ENCODE data around the gene PKDREJ. TPM values are rescaled to one million over a fixed set of nuclear protein-coding genes. Genes with fewer than 3 reads are reported as not detected.
A peak's percentile ranks its signal among the peaks of the same experiment; 100 is the strongest.

Gene PKDREJ
- total and polyA plus RNA-seq, 10 donors, result 0.02 to 0.06 (median 0.02) TPM; not detected in 7

GRCh38 chr22:46244771-46245170 lies 18.4 kb downstream of the PKDREJ start:
- intact Hi-C loops (cut with DNase I; ENCODE audit: low total_unique reads), result no loop called here
- Histone ChIP-seq H3K27ac (no peak overlapping the region), H3K9me3 (no peaks in the 10 kb centered on the region), H3K27me3 (replicated peaks in 1 of 7) (no peaks in the 10 kb centered on the region), H3K36me3 (peaks cover 0 to 48% (median 15%) of the 10 kb centered on the region in 6 donors), H3K4me1 (peaks cover 9 to 73% (median 32%) of the 10 kb centered on the region in 6 donors), H3K4me3 (no peak overlapping the region)
- no peak for DNase-seq
- TF ChIP-seq POLR2A (IDR thresholded peaks at IDR 0.05) (no peak), CTCF (IDR thresholded peaks at IDR 0.05 in 8 of 11, conservative IDR thresholded peaks at IDR 0.05 in 3 of 11) (no peak), POLR2AphosphoS5 (IDR thresholded peaks at IDR 0.05) (no peak)
- 94 to 100% (median 94%) methylated on average over 6 to 9 of the region's 9 CpGs for WGBS, 5 donors

DNA sequence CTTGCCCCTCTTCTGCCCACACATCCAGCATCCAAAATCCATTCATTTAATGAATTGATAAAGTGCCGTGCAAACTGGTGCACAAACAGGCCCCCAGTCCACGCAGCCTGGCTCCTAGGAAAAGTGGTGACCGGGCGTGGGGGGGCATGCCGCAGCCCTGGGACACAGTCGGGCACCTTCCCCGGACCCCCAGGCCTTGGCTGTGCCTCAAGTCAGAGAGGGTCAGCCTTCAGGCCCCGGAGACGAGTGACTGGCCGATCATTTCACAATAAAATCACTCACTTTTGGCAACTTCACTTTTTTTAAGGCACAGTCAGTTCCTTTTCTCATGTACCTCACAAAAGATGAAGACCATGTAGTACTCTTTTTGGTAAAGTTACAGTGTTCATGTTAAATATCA lies 21.1 kb downstream of the PKDREJ start:
- 61 to 86% (median 79%) methylated on average over 9 to 10 of the region's 10 CpGs for WGBS, 5 donors

DNA sequence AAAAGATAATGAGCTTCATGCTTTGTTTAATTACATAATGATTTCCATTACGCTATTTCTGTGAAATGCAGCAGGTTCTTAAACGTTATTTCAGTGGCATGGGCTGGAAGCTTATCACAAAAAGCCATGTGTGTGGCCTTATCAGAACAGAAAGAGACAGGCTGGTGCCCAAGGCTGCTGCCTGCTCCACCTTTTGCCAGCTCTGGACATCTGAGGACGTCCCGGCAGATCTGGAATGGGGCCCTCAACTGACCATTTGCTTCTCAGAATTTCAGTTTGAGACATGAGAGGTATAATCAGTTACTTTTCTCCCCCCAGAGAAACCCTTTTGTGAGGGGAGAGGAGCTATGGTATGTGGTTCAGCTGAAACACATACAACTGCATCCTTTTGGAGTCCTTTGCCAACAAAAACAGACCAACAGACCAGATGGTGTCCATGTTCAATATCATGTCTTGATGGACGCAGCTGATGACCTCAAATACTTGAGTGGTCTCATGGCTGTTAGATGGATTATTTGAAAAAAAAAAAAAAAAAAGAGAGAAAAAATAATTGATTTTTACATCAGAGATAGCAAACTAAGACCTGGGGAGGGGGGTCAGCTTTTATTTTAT lies 21.6 kb downstream of the PKDREJ start:
- 62 to 82% (median 70%) methylated on average over 5 of the region's 5 CpGs for whole genome bisulfite sequencing, 5 donors
- no peak overlapping the region for H3K4me3 ChIP-seq
- peaks cover 0 to 68% (median 13%) of the 10 kb centered on the region in 6 donors for H3K36me3 ChIP-seq
- no peaks in the 10 kb centered on the region for H3K27me3 ChIP-seq (replicated peaks in 1 of 7)
- no peak for DNase-seq
- no peak for TF ChIP-seq POLR2AphosphoS5 (IDR thresholded peaks at IDR 0.05)
- no peak for TF ChIP-seq POLR2A (IDR thresholded peaks at IDR 0.05)
- TF ChIP-seq CTCF (IDR thresholded peaks at IDR 0.05 in 8 of 11, conservative IDR thresholded peaks at IDR 0.05 in 3 of 11), result no peak
- intact Hi-C loops (cut with DNase I; ENCODE audit: low total_unique reads), result no loop called here
- H3K27ac ChIP-seq, result peak overlapping the region in 2 of 8 donors; percentile 42 to 60
- H3K4me1 ChIP-seq, result peaks cover 4 to 54% (median 25%) of the 10 kb centered on the region in 6 donors
- no peaks in the 10 kb centered on the region for H3K9me3 ChIP-seq

More for the DNA sequence above, 21.1 kb downstream of the PKDREJ start:
- H3K4me1 ChIP-seq, result peaks cover 4 to 56% (median 25%) of the 10 kb centered on the region in 6 donors
- H3K27ac ChIP-seq, result peak overlapping the region in 2 of 8 donors; percentile 42 to 60
- no peak overlapping the region for H3K4me3 ChIP-seq
- TF ChIP-seq POLR2A (IDR thresholded peaks at IDR 0.05), result no peak
- no peak for TF ChIP-seq CTCF (IDR thresholded peaks at IDR 0.05 in 8 of 11, conservative IDR thresholded peaks at IDR 0.05 in 3 of 11)
- no peak for TF ChIP-seq POLR2AphosphoS5 (IDR thresholded peaks at IDR 0.05)
- no peaks in the 10 kb centered on the region for H3K27me3 ChIP-seq (replicated peaks in 1 of 7)
- DNase-seq, result no peak
- H3K36me3 ChIP-seq, result peaks cover 0 to 68% (median 13%) of the 10 kb centered on the region in 6 donors
- no peaks in the 10 kb centered on the region for H3K9me3 ChIP-seq
- intact Hi-C loops (cut with DNase I; ENCODE audit: low total_unique reads), result no loop called here

DNA sequence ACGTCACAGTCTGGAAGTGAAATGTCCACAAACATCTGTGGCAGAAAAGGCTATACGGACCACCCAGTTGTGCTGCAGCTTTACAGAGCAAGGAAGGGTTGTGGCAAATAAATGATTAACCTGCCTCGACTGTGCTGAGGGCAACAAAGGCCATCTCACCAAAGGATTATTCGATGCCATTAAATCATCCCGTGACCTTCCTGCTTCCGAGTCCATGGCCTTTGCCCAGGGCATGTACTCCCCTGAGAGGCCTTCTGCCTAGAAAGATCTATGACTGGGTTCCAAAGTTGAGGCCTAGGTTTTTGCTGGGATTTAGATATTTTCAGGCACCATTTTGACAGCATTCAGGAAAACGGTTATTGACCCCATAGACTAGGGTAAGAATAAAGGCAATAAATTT lies 22.2 kb downstream of the PKDREJ start:
- Histone ChIP-seq H3K9me3 (no peaks in the 10 kb centered on the region), H3K27ac (peak overlapping the region in 2 of 8 donors; percentile 42), H3K4me3 (no peak overlapping the region), H3K27me3 (replicated peaks in 1 of 7) (no peaks in the 10 kb centered on the region), H3K36me3 (peaks cover 0 to 68% (median 13%) of the 10 kb centered on the region in 6 donors), H3K4me1 (peaks cover 4 to 53% (median 25%) of the 10 kb centered on the region in 6 donors)
- TF ChIP-seq POLR2AphosphoS5 (IDR thresholded peaks at IDR 0.05) (no peak), POLR2A (IDR thresholded peaks at IDR 0.05) (no peak), CTCF (IDR thresholded peaks at IDR 0.05 in 8 of 11, conservative IDR thresholded peaks at IDR 0.05 in 3 of 11) (no peak)
- WGBS, 5 donors, result 69 to 84% (median 81%) methylated on average over 7 of the region's 7 CpGs
- no peak for DNase-seq
- intact Hi-C loops (cut with DNase I; ENCODE audit: low total_unique reads), result no loop called here

All from spleen (tissue), 11 donors.